A375 (cell line): ENCODE results near the gene FADS2. TPM values are rescaled to one million over a fixed set of nuclear protein-coding genes. Genes with fewer than 3 reads are reported as not detected.

Experiments
- small RNA-seq: library from RNA; depleted of rRNA; stranded (forward); fragments of <200 nt; gene quantifications from one replicate; pipeline ENCODE3, GENCODE V24; 2014
- total RNA-seq: library from RNA; depleted of rRNA; stranded (reverse); fragments of >200 nt; shearing (Covaris generic); gene quantifications from 2 replicates; pipeline ENCODE4 v1.2.3, GENCODE V29; 2014; rRNA removed

Gene FADS2
- total RNA-seq, result 10.9 and 13.8 TPM in 2 replicates

GRCh38 chr11:61827571-61828378 is at the start of gene FADS2:
Gene FADS2, plus strand, starts transcription at chr11:61828300. Its CDS starts 91 bp downstream, at chr11:61828391.

GRCh38 chr11:61792310-61793082 is 35.6 kb upstream of the FADS2 start, which contains the start of the genes FEN1 and TMEM258:
Gene FEN1, plus strand, starts transcription at chr11:61792911. Its CDS starts 2,451 bp downstream, at chr11:61795362.
Gene TMEM258, minus strand, starts transcription at chr11:61792599. Its CDS starts 41 bp downstream, at chr11:61792558.

DNA sequence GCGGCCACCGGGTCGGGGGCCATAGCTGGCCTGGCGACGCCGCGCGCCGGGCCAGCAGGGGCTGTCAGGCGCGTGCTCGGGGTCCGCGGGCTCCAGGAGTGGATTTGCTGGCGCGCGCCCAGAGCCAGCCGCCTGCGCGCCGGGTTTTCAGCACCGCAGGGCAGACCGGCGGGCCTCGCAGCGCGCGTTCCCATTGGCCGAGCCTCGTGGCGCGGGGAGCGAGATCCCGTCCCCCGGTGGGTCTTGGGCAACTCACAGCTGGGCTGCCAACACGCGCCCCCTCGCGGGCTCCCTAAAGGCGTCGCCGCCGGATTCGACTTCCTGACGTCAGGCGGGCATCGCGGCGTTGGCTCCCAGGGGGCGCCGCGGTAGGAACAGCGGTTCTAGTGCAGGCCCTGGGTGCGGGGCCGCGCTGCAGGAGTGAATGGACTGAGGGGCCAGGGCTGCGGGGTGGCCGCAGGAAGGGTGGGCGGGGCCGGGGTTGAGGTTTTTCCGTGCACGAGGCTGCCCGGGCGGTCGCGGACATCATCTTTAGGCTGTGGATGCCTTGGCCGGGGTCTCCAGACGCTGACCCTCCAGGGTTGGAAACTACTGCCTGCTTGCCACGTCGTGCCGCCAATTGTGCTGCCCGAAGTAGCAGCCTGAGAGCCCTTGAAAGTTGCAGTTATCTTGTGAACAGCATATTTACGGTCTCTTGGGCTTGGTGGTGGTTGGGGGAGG is 11.2 kb upstream of the FADS2 start, which contains the start of gene FADS1:
Gene FADS1, minus strand, starts transcription at position 268 of the 720 bp plus-strand sequence. Its CDS starts 74 bp downstream, at position 194.

GRCh38 chr11:61891331-61892084 is 63.4 kb downstream of the FADS2 start, which contains the start of gene FADS3:
Gene FADS3, minus strand, starts transcription at chr11:61891545. Its CDS starts 164 bp downstream, at chr11:61891381.

Small RNAs within 50 kb of the gene (small RNA-seq; reads per million reads assigned to genes)
- gene MIR6746, result not detected

Other genes with a start within 250 kb of the FADS2 start
- gene SYT7, start 247.2 kb upstream of the FADS2 start, total RNA-seq, result 0.45 and 1.2 TPM in 2 replicates
- gene DAGLA, start 147.9 kb upstream of the FADS2 start, total RNA-seq, result 2.7 and 3.8 TPM in 2 replicates
- gene MYRF, start 75.7 kb upstream of the FADS2 start, total RNA-seq, result 3.1 and 4.8 TPM in 2 replicates
- 99.8 and 137 TPM in 2 replicates for gene TMEM258, start 35.7 kb upstream of the FADS2 start, total RNA-seq
- gene FEN1, start 35.4 kb upstream of the FADS2 start, total RNA-seq, result 112 and 115 TPM in 2 replicates
- gene FADS1, start 11.3 kb upstream of the FADS2 start, total RNA-seq, result 96.9 and 104 TPM in 2 replicates
- gene FADS3, start 63.2 kb downstream of the FADS2 start, total RNA-seq, result 74.2 and 81.4 TPM in 2 replicates
- gene RAB3IL1, start 89.3 kb downstream of the FADS2 start, total RNA-seq, result 2.8 and 3.7 TPM in 2 replicates
- gene BEST1, start 122.1 kb downstream of the FADS2 start, total RNA-seq, result 3.8 and 5.7 TPM in 2 replicates
- 406 and 415 TPM in 2 replicates for gene FTH1, start 139.3 kb downstream of the FADS2 start, total RNA-seq